IPS-11a (cell line): ENCODE data around the gene NFIL3.
"Not testable (repeated sequence)": the region's sequence is repeated elsewhere in the genome, so short reads cannot be mapped to it uniquely, and the experiment has no call there.

Source experiments
- H3K4me3 ChIP-seq: one replicate; pipeline ENCODE4 v1.5.1; 2013; ENCODE audit warnings: low read depth, low read length, control low read depth

Gene NFIL3, protein sequence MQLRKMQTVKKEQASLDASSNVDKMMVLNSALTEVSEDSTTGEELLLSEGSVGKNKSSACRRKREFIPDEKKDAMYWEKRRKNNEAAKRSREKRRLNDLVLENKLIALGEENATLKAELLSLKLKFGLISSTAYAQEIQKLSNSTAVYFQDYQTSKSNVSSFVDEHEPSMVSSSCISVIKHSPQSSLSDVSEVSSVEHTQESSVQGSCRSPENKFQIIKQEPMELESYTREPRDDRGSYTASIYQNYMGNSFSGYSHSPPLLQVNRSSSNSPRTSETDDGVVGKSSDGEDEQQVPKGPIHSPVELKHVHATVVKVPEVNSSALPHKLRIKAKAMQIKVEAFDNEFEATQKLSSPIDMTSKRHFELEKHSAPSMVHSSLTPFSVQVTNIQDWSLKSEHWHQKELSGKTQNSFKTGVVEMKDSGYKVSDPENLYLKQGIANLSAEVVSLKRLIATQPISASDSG

DNA sequence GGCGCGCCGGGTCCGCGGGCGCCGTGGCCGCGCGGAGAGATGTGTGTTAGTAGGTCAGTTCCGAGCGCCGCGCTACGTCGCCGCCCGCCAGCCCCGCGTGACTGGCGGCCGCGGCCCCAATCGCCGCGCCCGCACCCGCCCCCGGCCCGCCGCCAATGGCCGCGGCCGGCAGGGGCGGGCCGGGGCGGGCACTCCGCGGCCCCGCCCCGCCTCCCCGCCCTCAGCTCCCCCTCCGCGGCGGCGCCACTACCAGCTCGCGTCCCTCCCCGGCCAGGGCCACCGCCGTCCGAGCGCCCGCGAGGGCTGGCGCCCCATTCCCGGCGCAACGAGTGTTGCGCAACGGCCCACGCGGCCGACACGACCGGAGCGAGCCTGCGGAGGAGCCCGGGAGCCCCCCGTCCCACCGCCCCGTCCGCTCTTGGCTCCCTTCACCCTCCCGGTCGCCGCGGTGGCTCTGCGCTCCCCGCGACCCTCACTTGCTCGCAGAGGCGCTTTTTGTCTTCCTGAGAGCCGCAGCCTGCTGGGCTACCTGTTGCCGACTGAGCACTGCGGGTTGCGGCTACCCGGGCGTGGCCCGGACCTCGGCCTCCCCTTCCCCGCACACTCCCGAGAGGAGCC is at the start of gene NFIL3:
Gene NFIL3, minus strand, starts transcription at position 48 of the 618 bp plus-strand sequence. CDS start 13,098 bp downstream, outside the sequence.
- peak within 1 kb of the TSS; percentile 58 for H3K4me3 ChIP-seq

DNA sequence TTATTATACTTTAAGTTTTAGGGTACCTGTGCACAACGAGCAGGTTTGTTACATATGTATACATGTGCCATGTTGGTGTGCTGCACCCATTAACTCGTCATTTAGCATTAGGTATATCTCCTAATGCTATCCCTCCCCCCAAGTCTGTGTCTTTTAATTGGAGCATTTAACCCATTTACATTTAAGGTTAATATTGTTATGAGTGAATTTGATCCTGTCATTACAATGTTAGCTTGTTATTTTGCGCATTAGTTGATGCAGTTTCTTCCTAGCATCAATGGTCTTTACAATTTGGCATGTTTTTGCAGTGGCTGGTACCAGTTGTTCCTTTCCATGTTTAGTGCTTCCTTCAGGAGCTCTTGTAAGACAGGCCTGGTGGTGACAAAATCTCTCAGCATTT is 47.9 kb upstream of the NFIL3 start:
- H3K4me3 ChIP-seq: not testable (repeated sequence)

DNA sequence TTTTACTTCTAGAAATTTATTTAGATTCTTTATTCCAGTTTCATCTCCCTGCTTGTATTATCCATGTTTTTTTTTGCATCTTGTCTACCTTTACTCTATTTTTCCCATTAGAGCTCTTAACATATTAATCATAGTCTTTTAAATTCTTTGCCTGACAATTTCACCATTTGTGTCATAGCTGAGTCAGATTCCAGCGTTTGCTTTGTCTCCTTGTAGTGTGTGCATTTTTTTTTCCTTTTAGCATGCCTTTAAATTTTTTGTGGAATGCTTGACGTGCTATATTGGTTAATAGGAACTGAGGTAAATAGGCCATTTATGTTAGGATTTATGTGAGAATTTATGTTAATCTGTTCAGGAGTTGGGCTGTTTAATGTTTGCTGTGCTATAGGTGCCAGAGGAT is 41.8 kb upstream of the NFIL3 start:
- no peak overlapping the region for H3K4me3 ChIP-seq

DNA sequence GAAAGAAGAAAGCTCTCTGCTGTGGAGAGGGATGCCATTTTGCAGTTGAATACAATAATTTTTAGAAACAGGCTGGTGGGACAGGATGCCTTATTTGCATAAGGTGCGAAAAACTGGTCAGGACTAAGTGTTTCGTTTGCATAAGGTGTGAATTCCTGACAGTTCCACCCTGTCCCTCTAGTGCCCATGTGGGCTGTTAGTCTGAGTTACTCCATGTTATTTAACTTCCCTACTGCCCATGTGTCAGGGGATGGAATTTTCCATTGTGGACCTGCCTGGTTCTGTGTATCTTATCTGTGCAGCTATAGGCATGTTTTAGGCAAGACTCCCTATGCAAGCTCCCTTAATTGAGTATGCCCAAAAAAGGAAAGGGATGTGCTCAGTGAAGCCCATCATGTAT is 35.3 kb upstream of the NFIL3 start:
- no peak overlapping the region for H3K4me3 ChIP-seq

DNA sequence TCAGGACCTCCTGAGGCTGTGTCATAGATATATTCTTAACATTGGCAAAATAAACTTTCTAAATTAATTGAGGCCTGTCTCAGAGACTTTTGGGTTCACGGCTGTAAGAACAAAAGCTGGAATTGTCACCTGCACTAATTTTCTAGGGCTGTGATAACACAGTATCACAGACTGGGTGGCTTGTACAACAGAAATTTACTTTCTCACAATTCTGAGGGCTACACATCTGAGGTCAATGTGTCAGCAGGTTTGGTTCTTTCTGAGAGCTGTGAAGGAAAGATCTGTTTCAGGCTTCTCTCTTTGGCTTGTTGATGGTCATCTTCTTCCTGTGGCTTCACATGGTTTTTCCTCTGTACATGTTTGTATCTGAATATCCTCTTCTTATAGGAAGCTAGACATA is 29.2 kb upstream of the NFIL3 start:
- H3K4me3 ChIP-seq: no peak overlapping the region

DNA sequence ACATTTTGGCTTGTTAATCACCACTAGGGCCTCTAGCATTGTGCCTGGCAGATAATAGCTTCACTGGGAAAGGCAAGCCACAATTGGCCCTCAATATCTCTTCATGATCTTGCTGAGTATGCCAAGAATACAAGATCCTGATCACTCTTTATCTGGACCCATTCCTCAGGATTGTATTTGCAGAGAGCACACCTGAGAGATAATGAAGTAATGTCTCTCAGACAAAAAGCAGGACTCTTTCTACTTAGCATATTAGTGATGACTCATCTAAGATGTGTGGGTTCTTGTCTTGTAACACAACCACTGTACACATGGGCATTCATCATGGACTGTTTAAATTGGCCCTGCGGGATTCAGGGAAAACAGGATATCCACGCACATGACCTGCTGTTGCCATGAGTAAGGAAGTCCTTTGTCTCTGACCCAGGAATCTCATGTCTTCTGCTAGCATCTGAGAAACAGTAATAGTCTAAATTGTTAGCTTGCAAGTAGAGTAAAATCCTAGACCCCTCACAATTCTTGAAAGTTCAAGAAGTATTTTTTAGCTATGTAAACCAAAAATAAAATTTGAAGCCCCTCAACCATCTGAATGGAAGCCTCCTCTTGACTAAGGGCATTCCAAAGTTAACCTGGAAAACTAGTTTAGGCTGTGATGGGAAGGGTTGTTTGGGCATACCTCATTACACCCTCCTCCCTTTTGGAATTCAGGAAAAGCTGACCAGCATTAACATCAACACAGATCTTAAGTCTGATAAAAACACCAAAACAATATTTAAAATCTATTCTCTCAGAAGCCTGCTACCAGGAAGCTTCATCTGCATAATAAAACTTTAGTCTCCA is 28.0 kb upstream of the NFIL3 start:
- no peak overlapping the region for H3K4me3 ChIP-seq

DNA sequence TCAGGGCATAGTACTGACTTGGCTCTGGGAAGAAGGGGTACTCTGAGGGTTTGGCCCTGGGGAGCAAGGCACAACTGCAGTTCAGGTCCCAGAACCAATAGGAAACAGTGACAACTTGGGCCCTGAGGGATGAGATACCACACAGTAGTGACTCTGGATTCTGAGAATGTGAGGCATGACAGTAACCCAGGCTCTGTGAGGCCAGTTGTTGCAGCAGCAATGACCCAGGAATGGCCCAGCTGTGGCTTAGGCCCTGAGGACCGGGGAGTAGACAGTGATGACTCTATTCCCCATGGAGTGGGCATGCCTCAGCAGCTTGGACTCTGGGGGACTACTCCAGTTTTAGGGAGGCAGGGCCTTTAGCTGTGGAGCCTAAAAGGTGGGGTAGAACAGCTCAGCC is 21.5 kb upstream of the NFIL3 start:
- no peak overlapping the region for H3K4me3 ChIP-seq

DNA sequence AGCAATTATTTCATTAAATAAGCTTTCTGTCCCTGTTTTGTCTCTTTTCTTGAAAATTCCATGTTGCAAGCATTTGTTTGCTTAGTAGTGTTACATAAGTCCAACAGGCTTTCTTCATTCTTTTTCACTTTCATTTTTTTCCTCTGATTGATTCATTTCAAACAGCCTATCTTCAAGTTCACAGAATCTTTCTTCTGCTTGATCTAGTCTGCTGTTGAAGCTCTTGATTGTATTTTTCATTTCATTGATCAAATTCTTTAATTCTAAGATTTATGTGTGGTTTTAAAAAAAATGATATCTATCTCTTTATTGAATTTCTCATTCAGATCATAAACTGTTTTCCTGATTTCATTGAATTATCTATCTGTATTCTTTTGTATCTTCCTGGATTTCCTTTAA is 20.4 kb upstream of the NFIL3 start:
- no peak overlapping the region for H3K4me3 ChIP-seq

DNA sequence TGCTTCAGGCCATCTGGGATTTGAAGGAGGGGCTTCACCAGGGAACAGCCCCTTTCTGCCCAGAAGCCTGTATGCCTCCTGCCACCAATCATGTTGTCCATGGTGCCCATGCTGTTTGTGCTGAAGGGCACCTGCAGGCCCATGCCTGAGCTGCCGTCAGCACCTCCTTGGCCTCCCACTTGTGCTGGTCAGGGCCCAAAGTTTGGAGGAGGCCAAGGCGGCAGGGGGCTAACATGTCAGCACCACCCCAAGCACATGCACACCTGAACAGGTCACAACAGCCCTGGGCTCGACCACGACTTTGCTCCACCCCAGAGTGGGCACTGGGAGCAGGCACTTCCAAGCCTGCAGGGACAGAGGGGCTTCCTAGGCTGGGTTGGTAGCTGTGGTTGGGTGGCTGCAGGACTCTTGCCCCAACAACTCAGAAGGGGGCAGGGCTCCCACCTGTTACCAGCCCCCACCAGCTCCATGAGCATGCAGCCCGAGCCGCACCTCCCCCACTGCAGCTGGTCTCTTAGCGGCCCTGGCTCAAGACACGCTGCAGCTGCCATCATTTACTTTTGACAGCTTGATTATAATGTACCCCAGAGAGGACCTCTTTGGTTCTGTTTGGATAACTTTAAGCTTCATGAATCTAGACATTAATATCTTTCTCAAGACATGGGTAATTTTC is 19.8 kb upstream of the NFIL3 start:
- no peak overlapping the region for H3K4me3 ChIP-seq

DNA sequence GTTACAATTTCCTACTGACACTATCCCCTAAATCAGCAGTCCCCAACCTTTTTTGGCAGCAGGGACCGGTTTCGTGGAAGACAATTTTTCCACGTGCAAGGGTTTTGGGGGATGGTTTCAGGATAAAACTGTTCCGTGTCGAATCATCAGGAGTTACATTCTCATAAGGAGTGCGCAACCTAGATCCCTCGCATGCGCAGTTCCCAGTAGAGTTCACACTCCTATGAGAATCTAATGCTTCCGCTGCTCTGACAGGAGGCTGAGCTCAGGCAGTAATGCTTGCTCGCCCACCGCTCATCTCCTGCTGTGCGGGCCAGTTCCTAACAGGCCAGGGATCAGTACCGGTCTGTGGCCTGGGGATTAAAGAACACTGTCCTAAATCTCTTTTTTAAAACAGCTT is 13.2 kb upstream of the NFIL3 start:
- no peak overlapping the region for H3K4me3 ChIP-seq

DNA sequence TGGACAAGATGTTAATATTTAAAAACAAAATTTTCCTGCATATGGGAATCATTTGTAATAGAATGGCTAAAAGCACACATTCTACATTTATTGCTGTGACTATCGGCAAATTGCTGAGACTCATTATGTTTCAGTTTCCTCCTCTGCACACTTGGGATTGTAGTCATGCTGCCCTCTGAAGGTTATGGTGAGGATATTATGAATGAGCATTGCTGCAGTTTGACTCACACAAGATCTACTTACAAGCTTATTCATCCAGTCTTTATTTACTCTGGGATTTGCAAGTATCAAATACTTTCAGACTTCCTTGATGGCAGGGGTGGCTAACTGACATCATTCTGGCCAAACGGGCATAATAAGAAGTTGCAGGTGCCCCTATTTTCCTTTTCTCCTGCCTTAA is 9.5 kb upstream of the NFIL3 start:
- H3K4me3 ChIP-seq: no peak overlapping the region

DNA sequence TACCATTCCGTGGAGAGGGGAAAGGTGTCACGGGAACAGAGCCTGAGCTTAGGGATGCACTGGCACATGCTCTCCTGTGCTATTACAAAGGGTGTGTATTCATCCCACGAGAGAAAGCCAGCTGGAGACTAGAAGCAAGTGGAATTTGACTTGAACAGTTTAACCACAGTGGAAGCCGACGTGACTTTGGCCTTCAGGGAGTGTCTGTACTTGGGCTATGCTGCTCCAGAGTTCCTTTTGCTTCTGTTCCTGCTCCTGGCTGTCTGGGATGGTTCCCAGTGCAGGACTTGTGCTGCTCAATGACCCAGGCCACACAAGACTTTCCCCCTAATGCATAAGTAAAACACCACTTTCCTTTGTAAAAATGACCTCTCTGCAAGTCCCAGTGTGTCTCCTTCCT is 7.9 kb upstream of the NFIL3 start:
- H3K4me3 ChIP-seq: no peak overlapping the region

DNA sequence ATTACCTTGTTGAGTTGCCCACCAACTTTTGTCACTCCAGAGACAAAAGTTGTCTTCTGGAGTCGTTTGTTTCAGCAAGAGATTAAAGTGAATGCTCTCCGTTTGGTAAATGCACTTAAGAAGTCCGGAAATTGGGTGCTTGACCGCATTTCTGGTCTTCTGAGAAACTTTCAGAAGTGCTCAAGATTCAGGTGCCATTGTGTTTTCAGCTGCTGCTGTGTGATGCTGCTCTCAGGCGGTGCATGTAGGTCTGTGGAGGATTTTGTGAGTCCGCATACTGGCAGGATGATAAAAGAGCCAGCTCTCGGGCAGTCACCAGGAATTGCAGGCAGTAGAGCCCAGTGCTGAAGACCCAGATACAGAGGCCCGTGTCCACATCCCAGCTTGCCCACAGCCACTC is 5.9 kb upstream of the NFIL3 start:
- H3K4me3 ChIP-seq: no peak overlapping the region

DNA sequence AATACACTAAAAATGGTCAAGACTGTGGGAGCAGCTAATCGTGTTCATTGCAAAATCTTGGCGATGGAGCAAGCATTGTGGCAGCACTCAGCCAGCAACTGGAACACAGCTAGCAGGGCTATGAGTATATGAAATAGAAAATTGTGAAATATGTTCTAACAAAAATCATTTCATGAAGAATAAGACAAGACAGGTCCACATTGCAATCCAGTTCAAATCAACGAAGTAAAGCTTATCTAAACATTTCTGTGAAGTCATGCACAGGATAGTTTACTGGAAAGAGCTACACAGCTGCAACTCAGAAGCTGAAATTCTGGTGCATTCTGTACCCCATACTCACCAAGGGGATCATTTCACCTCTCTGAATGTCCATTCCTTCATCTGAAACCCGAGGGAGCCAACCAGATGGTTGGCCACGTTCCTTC is 5.3 kb upstream of the NFIL3 start:
- H3K4me3 ChIP-seq: no peak overlapping the region

DNA sequence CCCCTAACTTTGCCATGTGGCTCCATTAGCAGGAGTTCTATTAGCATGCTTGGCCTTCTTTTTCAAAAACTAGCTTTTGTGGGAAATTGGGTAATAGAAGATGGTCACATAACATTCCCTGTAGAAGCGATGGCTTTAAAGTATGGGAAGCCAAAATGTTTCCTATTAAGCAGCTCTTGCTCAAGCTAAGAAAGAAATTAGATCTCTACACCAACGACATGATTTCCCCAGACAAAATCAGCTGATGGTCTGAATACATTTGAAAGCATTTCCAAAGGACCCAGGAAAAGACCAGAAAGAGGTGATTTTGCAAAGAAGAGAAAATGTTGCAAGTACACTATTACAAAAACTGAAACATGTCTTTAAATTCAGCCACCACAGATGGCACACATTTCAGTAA is 4.8 kb upstream of the NFIL3 start:
- no peak overlapping the region for H3K4me3 ChIP-seq

DNA sequence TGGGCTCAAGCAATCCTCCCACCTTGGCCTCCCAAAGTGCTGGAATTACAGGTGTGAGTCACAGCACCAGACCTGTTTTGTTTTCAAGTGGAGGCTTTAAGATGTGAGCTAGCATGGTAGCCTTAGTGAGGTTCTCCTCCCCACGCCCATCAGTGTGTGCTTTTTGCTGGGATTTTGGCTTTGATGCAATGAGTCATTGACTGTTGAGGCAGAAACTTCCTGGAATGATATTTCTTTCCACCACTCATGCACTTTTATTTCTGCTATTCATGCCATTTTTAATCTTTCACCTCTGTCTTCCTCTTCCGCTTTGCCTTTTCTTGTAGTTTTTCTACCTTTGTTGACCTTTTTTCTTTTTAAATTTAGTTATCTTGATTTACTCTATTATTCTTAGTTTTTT is 4.2 kb upstream of the NFIL3 start:
- no peak overlapping the region for H3K4me3 ChIP-seq

DNA sequence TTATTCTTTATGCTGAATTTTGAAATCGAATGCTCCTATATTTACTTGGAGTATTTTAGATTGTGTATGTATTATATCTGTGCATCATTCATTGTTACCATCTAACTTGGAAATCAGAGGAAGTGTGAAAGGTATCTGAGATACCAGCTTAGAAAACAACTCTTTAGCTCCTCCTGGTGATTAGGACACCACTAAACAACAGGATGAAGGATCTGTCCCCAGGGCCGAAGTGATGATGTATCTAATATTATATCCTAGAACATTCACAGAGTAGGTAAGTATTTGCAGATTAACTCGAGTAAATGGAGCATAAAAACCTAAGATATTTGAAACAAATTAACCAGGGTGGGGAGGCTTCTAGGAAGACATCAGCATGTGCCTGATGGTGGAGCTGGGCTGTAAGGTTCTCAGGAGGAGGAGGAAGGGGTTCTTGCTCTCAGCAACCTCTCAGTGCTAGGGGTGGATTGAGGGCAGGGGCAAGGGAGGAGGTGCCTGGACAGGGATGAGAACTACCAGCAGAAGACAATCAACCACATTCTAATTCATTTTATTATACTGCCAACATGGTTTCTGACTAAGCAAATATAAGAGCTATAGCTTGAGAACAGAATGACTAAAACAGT is 2.6 kb upstream of the NFIL3 start:
- no peak overlapping the region for H3K4me3 ChIP-seq

DNA sequence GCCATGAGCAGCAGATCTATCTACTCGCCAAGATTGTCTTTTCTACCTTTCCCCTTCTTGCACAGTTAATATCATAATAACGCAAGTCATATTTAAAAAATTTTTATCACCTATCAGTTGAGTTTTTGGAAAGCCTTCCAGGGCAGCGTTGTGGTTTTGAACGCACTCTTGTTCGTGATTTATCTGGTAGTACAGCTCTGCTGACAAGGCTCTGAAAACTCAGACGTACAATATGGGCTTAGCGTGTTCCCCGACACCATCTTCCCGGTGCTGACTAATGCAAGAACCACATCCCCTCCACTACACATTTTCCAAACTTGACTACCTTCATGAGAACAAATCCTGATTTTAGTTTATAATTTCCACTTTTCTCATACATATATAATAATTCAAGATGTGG is 1.6 kb upstream of the NFIL3 start:
- no peak overlapping the region for H3K4me3 ChIP-seq

DNA sequence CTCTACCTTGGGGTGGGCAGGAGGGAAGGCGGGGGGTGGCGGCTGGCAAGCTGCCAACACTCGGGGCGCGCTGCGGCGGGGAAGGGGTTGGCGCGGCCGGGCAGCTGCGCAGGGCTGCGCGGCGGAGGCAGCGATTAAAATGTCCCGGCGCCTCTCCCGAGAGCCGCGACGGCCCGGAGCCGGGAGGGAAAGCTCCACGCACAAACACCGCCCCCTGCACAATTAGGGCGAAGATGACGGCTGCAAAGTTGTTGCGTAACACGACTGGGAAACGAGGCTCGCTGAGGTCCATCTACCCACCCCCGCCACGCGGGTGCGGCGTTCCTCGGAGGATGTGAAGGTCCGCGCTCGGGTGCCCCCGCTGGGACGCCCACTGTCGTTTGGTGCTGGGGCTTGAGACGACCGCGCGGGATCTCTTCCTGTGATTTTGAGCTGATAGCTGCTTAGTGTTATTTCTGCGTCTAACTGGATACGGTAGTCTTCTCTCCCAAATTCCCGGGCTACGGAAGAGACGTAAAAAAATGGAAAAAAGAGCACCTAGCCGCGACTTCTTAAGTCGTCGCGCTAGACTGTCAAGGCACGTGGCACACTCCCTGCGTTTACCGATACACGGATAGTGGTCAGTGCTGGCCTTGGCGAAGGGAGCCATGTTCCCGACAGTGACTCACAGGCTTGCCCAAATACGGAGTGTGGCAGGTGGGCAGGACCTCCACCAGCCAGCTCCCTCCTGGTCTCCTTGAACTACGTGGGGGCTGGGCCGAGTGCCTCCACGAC is 958 bp upstream of the NFIL3 start:
- peak overlapping the region; percentile 58 for H3K4me3 ChIP-seq
